Panc1 (cell line): ENCODE results near the gene LGR5.

Experiments used
- POLR2AphosphoS5 ChIP-seq: IDR thresholded peaks from 2 replicates; pipeline ENCODE4 v1.6.1; 2012; ENCODE audit warnings: mild to moderate bottlenecking, low read depth, low read length, moderate library complexity
- SIN3A ChIP-seq: IDR thresholded peaks from 2 replicates; pipeline ENCODE4 v1.6.1; 2012; ENCODE audit warnings: low read depth, mild to moderate bottlenecking, low read length, moderate library complexity, borderline replicate concordance; ENCODE audit not compliant: insufficient read depth
- TF ChIP-seq, protein P1 (sequence below): fragments of 450-650 bp; IDR thresholded peaks from 2 replicates; pipeline ENCODE4 v1.5.1; 2017; ENCODE audit warnings: mild to moderate bottlenecking
- TF ChIP-seq, protein P2 (sequence below), 2 experiments: IDR thresholded peaks; 2 replicates each; pipeline ENCODE4 v1.6.1; 2011 to 2012; ENCODE audit warnings: low read depth in 2 of 2, control low read depth in 1 of 2, low read length in 1 of 2, mild to moderate bottlenecking in 1 of 2, moderate library complexity in 1 of 2; ENCODE audit not compliant: insufficient read depth in 1 of 2

DNA sequence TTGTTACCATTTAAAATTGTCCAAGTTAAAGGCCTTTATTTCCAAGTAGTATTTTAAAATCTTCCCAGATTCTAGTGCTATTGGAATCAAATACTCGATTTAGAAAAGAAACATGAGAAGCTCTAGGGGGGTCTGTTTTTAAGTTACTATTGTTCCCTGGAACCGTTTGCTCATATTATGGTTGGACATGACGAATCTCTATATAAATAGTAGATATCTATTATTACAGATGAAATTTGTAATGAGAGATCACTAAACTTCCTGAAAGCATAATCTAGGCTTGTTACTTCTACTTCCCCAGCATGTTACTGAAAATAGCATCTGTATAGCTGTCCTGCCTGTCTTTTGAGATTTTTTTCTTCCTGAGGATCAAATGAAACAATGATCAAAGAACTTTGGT, 70.1 kb downstream of the LGR5 start:
- TF ChIP-seq, protein P1, sequence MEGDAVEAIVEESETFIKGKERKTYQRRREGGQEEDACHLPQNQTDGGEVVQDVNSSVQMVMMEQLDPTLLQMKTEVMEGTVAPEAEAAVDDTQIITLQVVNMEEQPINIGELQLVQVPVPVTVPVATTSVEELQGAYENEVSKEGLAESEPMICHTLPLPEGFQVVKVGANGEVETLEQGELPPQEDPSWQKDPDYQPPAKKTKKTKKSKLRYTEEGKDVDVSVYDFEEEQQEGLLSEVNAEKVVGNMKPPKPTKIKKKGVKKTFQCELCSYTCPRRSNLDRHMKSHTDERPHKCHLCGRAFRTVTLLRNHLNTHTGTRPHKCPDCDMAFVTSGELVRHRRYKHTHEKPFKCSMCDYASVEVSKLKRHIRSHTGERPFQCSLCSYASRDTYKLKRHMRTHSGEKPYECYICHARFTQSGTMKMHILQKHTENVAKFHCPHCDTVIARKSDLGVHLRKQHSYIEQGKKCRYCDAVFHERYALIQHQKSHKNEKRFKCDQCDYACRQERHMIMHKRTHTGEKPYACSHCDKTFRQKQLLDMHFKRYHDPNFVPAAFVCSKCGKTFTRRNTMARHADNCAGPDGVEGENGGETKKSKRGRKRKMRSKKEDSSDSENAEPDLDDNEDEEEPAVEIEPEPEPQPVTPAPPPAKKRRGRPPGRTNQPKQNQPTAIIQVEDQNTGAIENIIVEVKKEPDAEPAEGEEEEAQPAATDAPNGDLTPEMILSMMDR = no peak
- TF ChIP-seq, protein P2, sequence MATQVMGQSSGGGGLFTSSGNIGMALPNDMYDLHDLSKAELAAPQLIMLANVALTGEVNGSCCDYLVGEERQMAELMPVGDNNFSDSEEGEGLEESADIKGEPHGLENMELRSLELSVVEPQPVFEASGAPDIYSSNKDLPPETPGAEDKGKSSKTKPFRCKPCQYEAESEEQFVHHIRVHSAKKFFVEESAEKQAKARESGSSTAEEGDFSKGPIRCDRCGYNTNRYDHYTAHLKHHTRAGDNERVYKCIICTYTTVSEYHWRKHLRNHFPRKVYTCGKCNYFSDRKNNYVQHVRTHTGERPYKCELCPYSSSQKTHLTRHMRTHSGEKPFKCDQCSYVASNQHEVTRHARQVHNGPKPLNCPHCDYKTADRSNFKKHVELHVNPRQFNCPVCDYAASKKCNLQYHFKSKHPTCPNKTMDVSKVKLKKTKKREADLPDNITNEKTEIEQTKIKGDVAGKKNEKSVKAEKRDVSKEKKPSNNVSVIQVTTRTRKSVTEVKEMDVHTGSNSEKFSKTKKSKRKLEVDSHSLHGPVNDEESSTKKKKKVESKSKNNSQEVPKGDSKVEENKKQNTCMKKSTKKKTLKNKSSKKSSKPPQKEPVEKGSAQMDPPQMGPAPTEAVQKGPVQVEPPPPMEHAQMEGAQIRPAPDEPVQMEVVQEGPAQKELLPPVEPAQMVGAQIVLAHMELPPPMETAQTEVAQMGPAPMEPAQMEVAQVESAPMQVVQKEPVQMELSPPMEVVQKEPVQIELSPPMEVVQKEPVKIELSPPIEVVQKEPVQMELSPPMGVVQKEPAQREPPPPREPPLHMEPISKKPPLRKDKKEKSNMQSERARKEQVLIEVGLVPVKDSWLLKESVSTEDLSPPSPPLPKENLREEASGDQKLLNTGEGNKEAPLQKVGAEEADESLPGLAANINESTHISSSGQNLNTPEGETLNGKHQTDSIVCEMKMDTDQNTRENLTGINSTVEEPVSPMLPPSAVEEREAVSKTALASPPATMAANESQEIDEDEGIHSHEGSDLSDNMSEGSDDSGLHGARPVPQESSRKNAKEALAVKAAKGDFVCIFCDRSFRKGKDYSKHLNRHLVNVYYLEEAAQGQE (IDR thresholded peaks at IDR 0.05; ENCODE audit: insufficient read depth in 1 of 2, low read depth in 2 of 2, low read length in 1 of 2) = no peak
- no peak for TF ChIP-seq POLR2AphosphoS5
- TF ChIP-seq SIN3A = no peak
